Stimulated activated CD8-positive, alpha-beta memory T cell treated with anti-CD3 and anti-CD28 coated beads, Interleukin-15, amount 100 ng/mL, for 4 hours (primary cell): Measurements from ENCODE around the gene SNX19.
"Not testable (repeated sequence)": the region's sequence is repeated elsewhere in the genome, so short reads cannot be mapped to it uniquely, and the experiment has no call there.

Source experiments
- DNase-seq, 2 donors: peaks; one replicate each; pipeline ENCODE4 v3.0.0-alpha.2; 2020; ENCODE audit warnings: low read depth in 2 of 2

Gene SNX19

GRCh38 chr11:130872981-130873380 is 43.3 kb downstream of the SNX19 start:
- DNase-seq: no peak

- no peak for DNase-seq
These were observed 43.8 kb downstream of the SNX19 start for GRCh38 chr11:130872513-130872912.

GRCh38 chr11:130872102-130872501 is 44.2 kb downstream of the SNX19 start:
- no peak for DNase-seq

- no peak for DNase-seq
These were observed 44.7 kb downstream of the SNX19 start for GRCh38 chr11:130871616-130872015.

- DNase-seq: no peak
These were observed 47.4 kb downstream of the SNX19 start for GRCh38 chr11:130868721-130869390.

- no peak for DNase-seq
These were observed 48.1 kb downstream of the SNX19 start for GRCh38 chr11:130868086-130868710.

- no peak for DNase-seq
These were observed 49.4 kb downstream of the SNX19 start for GRCh38 chr11:130866831-130867230.

- no peak for DNase-seq
These were observed 50.5 kb downstream of the SNX19 start for GRCh38 chr11:130865774-130866114.

- no peak for DNase-seq
These were observed 51.0 kb downstream of the SNX19 start for GRCh38 chr11:130865091-130865773.

- peak; percentile 51 to 67 for DNase-seq
These were observed 54.1 kb downstream of the SNX19 start for GRCh38 chr11:130861902-130862860.

GRCh38 chr11:130861283-130861682 is 55.0 kb downstream of the SNX19 start:
- DNase-seq: no peak

GRCh38 chr11:130859886-130860285 is 56.4 kb downstream of the SNX19 start:
- no peak for DNase-seq

GRCh38 chr11:130858215-130858614 is 58.1 kb downstream of the SNX19 start:
- DNase-seq: no peak

GRCh38 chr11:130855707-130856106 is 60.6 kb downstream of the SNX19 start:
- not testable (repeated sequence) for DNase-seq

GRCh38 chr11:130854483-130854882 is 61.8 kb downstream of the SNX19 start:
- no peak for DNase-seq

GRCh38 chr11:130852589-130852988 is 63.7 kb downstream of the SNX19 start:
- DNase-seq: no peak

- DNase-seq: no peak
These were observed 65.9 kb downstream of the SNX19 start for GRCh38 chr11:130850185-130850944.

GRCh38 chr11:130849215-130849568 is 67.1 kb downstream of the SNX19 start:
- no peak for DNase-seq

- no peak for DNase-seq
These were observed 67.7 kb downstream of the SNX19 start for GRCh38 chr11:130848361-130849214.

GRCh38 chr11:130847517-130847916 is 68.8 kb downstream of the SNX19 start:
- DNase-seq: no peak
